Osteoblast (primary cell): ENCODE measurements around the gene B3GNT7. TPM values are rescaled to one million over a fixed set of nuclear protein-coding genes. Genes with fewer than 3 reads are reported as not detected.

ENCODE experiments used
- DNase-seq: peaks from one replicate; pipeline ENCODE4 v3.0.0; 2011; ENCODE audit warnings: low spot score, mixed read lengths; ENCODE audit not compliant: insufficient read length; ENCODE audit errors: missing footprints
- H2AFZ ChIP-seq: 2 replicates; pipeline ENCODE4 v1.6.0; 2011; ENCODE audit warnings: mild to moderate bottlenecking, low read length
- H3K27ac ChIP-seq: 2 replicates; pipeline ENCODE4 v1.5.1; 2011; ENCODE audit warnings: mild to moderate bottlenecking, low read depth, low read length, moderate library complexity
- H3K27me3 ChIP-seq: 2 replicates; pipeline ENCODE4 v1.6.0; 2012; ENCODE audit warnings: mild to moderate bottlenecking, control low read depth, inconsistent platforms, low read length, moderate library complexity; ENCODE audit not compliant: insufficient read depth
- H3K36me3 ChIP-seq: 2 replicates; pipeline ENCODE4 v1.5.1; 2011; ENCODE audit warnings: mild to moderate bottlenecking, low read length, control low read depth, moderate library complexity; ENCODE audit not compliant: insufficient read depth
- H3K4me1 ChIP-seq: 2 replicates; pipeline ENCODE4 v1.5.1; 2011; ENCODE audit warnings: mild to moderate bottlenecking, low read length, control low read depth, moderate library complexity; ENCODE audit not compliant: insufficient read depth
- H3K4me2 ChIP-seq: 2 replicates; pipeline ENCODE4 v1.6.0; 2011; ENCODE audit warnings: mild to moderate bottlenecking, low read length; ENCODE audit not compliant: insufficient read depth
- H3K4me3 ChIP-seq: fragments of 200-600 bp; sonication (generic); 3 replicates; pipeline ENCODE4 v1.5.1; 2012; ENCODE audit warnings: mild to moderate bottlenecking, low read length, inconsistent platforms; ENCODE audit not compliant: insufficient read depth
- H3K79me2 ChIP-seq: 2 replicates; pipeline ENCODE4 v1.6.0; 2012; ENCODE audit warnings: mild to moderate bottlenecking, low read length, control low read depth, inconsistent platforms; ENCODE audit not compliant: insufficient read depth
- H3K9me3 ChIP-seq: 2 replicates; pipeline ENCODE4 v1.5.1; 2011; ENCODE audit warnings: low read depth, low read length, control low read depth
- H4K20me1 ChIP-seq: 2 replicates; pipeline ENCODE4 v1.6.0; 2012; ENCODE audit warnings: mild to moderate bottlenecking, low read length, control low read depth; ENCODE audit not compliant: insufficient read depth
- total RNA-seq: library from RNA; depleted of rRNA; stranded (reverse); fragments of >200 nt; gene quantifications from 2 replicates; pipeline ENCODE4 v1.2.3, GENCODE V29; 2012
- TF ChIP-seq, protein P1 (sequence below): IDR thresholded peaks from 2 replicates; pipeline ENCODE4 v1.5.1; 2011; ENCODE audit warnings: mild to moderate bottlenecking, low read depth, low read length, moderate library complexity; ENCODE audit errors: extremely low read depth

The B3GNT7 gene
- total RNA-seq, 1 donor: 0.72 TPM

DNA sequence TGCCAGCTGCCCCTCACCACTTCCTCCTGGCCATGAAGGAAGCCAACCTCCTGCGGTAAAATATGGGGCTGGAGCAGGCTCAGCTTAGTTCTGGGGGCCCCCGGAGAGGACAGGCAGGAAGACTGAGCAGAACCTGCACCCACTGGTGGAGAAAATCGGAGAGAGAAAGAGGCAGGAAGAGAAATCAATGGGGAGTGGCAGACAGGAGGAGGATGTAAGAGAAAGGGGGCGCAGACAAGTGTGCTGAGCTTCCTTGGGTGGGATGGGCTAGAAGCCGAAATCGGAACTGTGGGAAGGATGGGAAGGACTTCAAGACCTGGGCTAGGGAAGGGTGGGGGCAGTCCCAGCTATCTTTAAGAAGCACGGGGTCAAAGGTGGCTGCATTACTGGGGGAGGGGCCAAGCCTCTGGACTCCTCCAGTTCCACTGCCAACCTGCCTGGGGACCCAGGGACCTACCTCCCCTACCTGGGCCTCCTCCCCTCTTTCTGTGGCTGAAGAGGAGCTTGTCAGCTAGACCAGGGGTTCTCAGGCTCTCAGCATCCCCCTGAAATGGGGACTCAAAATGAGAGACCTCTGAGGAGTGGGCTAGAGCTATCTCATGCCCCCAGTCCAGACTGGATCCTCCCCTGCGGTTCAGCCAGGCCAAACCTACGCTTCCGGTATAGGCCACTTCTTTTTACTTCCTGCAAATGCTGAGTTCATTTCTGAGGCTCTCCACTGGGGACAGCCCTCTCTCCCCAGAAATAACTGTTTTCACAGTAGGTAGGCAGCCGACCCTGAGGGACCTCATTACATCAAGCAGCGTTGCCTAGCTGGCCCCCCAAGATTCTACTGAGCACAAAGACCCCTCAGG, 33.6 kb upstream of the B3GNT7 start:
- Histone ChIP-seq H2AFZ (no peak overlapping the region), H3K36me3 (no peaks in the 10 kb centered on the region), H4K20me1 (no peaks in the 10 kb centered on the region), H3K4me3 (no peak overlapping the region), H3K27ac (no peak overlapping the region), H3K9me3 (no peaks in the 10 kb centered on the region), H3K4me2 (no peak overlapping the region), H3K79me2 (no peaks in the 10 kb centered on the region), H3K27me3 (no peaks in the 10 kb centered on the region), H3K4me1 (peaks cover 7% of the 10 kb centered on the region)
- DNase-seq: no peak
- TF ChIP-seq, protein P1, sequence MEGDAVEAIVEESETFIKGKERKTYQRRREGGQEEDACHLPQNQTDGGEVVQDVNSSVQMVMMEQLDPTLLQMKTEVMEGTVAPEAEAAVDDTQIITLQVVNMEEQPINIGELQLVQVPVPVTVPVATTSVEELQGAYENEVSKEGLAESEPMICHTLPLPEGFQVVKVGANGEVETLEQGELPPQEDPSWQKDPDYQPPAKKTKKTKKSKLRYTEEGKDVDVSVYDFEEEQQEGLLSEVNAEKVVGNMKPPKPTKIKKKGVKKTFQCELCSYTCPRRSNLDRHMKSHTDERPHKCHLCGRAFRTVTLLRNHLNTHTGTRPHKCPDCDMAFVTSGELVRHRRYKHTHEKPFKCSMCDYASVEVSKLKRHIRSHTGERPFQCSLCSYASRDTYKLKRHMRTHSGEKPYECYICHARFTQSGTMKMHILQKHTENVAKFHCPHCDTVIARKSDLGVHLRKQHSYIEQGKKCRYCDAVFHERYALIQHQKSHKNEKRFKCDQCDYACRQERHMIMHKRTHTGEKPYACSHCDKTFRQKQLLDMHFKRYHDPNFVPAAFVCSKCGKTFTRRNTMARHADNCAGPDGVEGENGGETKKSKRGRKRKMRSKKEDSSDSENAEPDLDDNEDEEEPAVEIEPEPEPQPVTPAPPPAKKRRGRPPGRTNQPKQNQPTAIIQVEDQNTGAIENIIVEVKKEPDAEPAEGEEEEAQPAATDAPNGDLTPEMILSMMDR: no peak

DNA sequence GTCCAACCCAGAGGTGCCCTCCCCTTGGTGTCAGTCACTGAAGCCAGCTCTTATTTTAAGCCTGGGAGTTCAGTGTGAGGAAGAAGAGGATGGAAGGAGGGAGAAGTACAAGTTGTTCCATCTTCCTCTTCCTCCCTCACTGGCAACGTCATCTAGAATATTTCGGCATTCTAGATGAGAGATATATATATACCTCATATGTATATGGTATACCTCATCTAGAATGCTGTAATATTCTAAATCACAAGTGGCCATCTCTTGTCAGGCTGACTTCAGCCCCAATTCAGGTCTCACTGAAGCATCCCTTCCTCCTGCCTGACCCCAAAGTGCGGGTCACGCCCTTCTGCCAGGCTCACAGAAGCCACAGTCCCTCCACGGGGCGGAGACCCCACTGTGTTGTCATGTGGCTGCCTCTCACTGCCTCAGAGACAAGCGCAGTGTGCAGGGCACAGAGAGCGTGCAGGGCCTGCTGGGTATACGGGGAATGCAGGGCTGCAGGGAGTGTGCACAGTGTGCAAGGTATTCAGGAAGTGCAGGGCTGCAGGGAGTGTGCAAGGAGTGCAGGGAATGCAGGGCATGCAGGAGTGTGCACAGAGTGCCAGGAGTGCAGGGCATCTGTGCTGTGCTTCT, 32.8 kb upstream of the B3GNT7 start:
- Histone ChIP-seq H3K79me2 (no peaks in the 10 kb centered on the region), H3K4me2 (no peak overlapping the region), H4K20me1 (no peaks in the 10 kb centered on the region), H3K27me3 (no peaks in the 10 kb centered on the region), H3K4me3 (no peak overlapping the region), H3K4me1 (peaks cover 7% of the 10 kb centered on the region), H3K9me3 (no peaks in the 10 kb centered on the region), H3K27ac (no peak overlapping the region), H2AFZ (no peak overlapping the region), H3K36me3 (no peaks in the 10 kb centered on the region)
- no peak for DNase-seq
- TF ChIP-seq, protein P1: no peak

GRCh38 chr2:231364061-231364460, 31.4 kb upstream of the B3GNT7 start:
- no peak overlapping the region for H2AFZ ChIP-seq
- no peaks in the 10 kb centered on the region for H3K36me3 ChIP-seq
- TF ChIP-seq, protein P1: no peak
- no peak for DNase-seq
- H3K4me1 ChIP-seq: peaks cover 7% of the 10 kb centered on the region
- H3K27ac ChIP-seq: no peak overlapping the region
- no peaks in the 10 kb centered on the region for H3K9me3 ChIP-seq
- no peaks in the 10 kb centered on the region for H3K27me3 ChIP-seq
- no peak overlapping the region for H3K4me3 ChIP-seq
- H3K4me2 ChIP-seq: no peak overlapping the region
- no peaks in the 10 kb centered on the region for H4K20me1 ChIP-seq
- no peaks in the 10 kb centered on the region for H3K79me2 ChIP-seq
